NCI-H1105 (cell line): Measurements from ENCODE around the gene NANOS1.

Source experiments
- DNase-seq: peaks from one replicate; lab custom pipeline; 2025; lab: John Stamatoyannopoulos, UW

The NANOS1 gene

GRCh38 chr10:119029613-119030420 lies at the start of gene NANOS1:
Gene NANOS1, plus strand, starts transcription at chr10:119029714. Its CDS starts 88 bp downstream, at chr10:119029802.
- no peak for DNase-seq

GRCh38 chr10:118980135-118980865 lies 49.2 kb upstream of the NANOS1 start:
- no peak for DNase-seq

- no peak for DNase-seq
These were observed 48.6 kb upstream of the NANOS1 start for GRCh38 chr10:118980870-118981269.

- DNase-seq, result no peak
These were observed 47.6 kb upstream of the NANOS1 start for GRCh38 chr10:118981946-118982345.

- DNase-seq, result no peak
These were observed 47.1 kb upstream of the NANOS1 start for GRCh38 chr10:118982366-118982765.

- peak; percentile 31 for DNase-seq
These were observed 46.3 kb upstream of the NANOS1 start for GRCh38 chr10:118983263-118983662.

- DNase-seq, result no peak
These were observed 43.9 kb upstream of the NANOS1 start for GRCh38 chr10:118985576-118985975.

GRCh38 chr10:118986815-118987790 lies 42.4 kb upstream of the NANOS1 start:
- DNase-seq, result no peak

- peak; percentile 30 for DNase-seq
These were observed 39.2 kb upstream of the NANOS1 start for GRCh38 chr10:118990326-118990725.

- DNase-seq, result no peak
These were observed 37.0 kb upstream of the NANOS1 start for GRCh38 chr10:118992496-118992895.

- no peak for DNase-seq
These were observed 36.3 kb upstream of the NANOS1 start for GRCh38 chr10:118993214-118993613.

GRCh38 chr10:118994321-118994720 lies 35.2 kb upstream of the NANOS1 start:
- DNase-seq, result no peak

- no peak for DNase-seq
These were observed 33.8 kb upstream of the NANOS1 start for GRCh38 chr10:118995739-118996138.

- DNase-seq, result no peak
These were observed 32.1 kb upstream of the NANOS1 start for GRCh38 chr10:118997379-118997778.

- DNase-seq, result no peak
These were observed 31.3 kb upstream of the NANOS1 start for GRCh38 chr10:118998183-118998582.

GRCh38 chr10:119001717-119002500 lies 27.6 kb upstream of the NANOS1 start:
- DNase-seq, result no peak

- DNase-seq, result no peak
These were observed 25.8 kb upstream of the NANOS1 start for GRCh38 chr10:119003572-119004289.

GRCh38 chr10:119005362-119006043 lies 24.0 kb upstream of the NANOS1 start:
- no peak for DNase-seq

GRCh38 chr10:119006451-119007210 lies 22.9 kb upstream of the NANOS1 start:
- no peak for DNase-seq
